ENCODE data around the gene KRT86. TPM values are rescaled to one million over a fixed set of nuclear protein-coding genes. Genes with fewer than 3 reads are reported as not detected.
"Not testable (repeated sequence)": the region's sequence is repeated elsewhere in the genome, so short reads cannot be mapped to it uniquely, and the experiment has no call there.

Gene KRT86
- polyA plus RNA-seq, 2 of the 4 experiments (the other 2 are of a cell fraction) = 23.5 to 378 TPM

GRCh38 chr12:52315721-52316120, 41.3 kb downstream of the KRT86 start:
- 64% methylated on average over 9 of the region's 9 CpGs for WGBS (ENCODE audit: missing lambda C conversion rate)
- H3K9me3 ChIP-seq, POLR2A ChIA-PET, H3K4me1 ChIP-seq, H3K4me2 ChIP-seq, FAIRE-seq, H3K4me3 ChIP-seq: not testable (repeated sequence)
- CTCF ChIA-PET = interaction anchor here (0.6 to 2.9 kb wide), 9 partner anchors 9 to 666 kb away, joined by 3 to 37 read pairs (median 5); no protein-coding TSS in a partner anchor
- peak in 1 of 2 experiments; percentile 36; a peak in 1 of 5 replicates for TF ChIP-seq RAD21 (conservative IDR thresholded peaks at IDR 0.05 in 1 of 2, IDR thresholded peaks at IDR 0.05 in 1 of 2)
- TF ChIP-seq, protein P1, sequence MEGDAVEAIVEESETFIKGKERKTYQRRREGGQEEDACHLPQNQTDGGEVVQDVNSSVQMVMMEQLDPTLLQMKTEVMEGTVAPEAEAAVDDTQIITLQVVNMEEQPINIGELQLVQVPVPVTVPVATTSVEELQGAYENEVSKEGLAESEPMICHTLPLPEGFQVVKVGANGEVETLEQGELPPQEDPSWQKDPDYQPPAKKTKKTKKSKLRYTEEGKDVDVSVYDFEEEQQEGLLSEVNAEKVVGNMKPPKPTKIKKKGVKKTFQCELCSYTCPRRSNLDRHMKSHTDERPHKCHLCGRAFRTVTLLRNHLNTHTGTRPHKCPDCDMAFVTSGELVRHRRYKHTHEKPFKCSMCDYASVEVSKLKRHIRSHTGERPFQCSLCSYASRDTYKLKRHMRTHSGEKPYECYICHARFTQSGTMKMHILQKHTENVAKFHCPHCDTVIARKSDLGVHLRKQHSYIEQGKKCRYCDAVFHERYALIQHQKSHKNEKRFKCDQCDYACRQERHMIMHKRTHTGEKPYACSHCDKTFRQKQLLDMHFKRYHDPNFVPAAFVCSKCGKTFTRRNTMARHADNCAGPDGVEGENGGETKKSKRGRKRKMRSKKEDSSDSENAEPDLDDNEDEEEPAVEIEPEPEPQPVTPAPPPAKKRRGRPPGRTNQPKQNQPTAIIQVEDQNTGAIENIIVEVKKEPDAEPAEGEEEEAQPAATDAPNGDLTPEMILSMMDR (IDR thresholded peaks at IDR 0.05) = peak; percentile 21; the same call in 1 of the 3 replicates
- peak; percentile 32 to 85; a peak in 4 of 6 replicates for ATAC-seq
- peak overlapping the region in 1 of 2 experiments; percentile 81; a peak in 3 of 6 replicates for H3K27ac ChIP-seq
- DNase-seq (ENCODE audit: low read depth in 1 of 2, low spot score in 1 of 2) = peak; percentile 57 to 74

GRCh38 chr12:52316290-52316689, 41.8 kb downstream of the KRT86 start:
- Histone ChIP-seq H3K4me3 (no peak overlapping the region), H3K4me2 (no peak overlapping the region), H3K27ac (peak overlapping the region in 1 of 2 experiments; percentile 81; a peak in 3 of 6 replicates), H3K9me3 (no peaks in the 10 kb centered on the region), H3K4me1 (peaks cover 7% of the 10 kb centered on the region; the same call in 1 of the 3 replicates)
- ATAC-seq = no peak
- FAIRE-seq = no peak
- 90% methylated on average over 8 of the region's 9 CpGs for WGBS (ENCODE audit: missing lambda C conversion rate)
- DNase-seq (ENCODE audit: low read depth in 1 of 2, low spot score in 1 of 2) = no peak
- no peak for TF ChIP-seq SREBF2 (IDR thresholded peaks at IDR 0.05)
- ChIA-PET CTCF (interaction anchor here (0.6 to 2.9 kb wide), 8 partner anchors 10 to 665 kb away, joined by 3 to 37 read pairs (median 5); no protein-coding TSS in a partner anchor), POLR2A (no interaction called here)

- H3K4me1 ChIP-seq = peaks cover 7% of the 10 kb centered on the region; the same call in 1 of the 3 replicates
- no peaks in the 10 kb centered on the region for H3K9me3 ChIP-seq
- DNase-seq (ENCODE audit: low read depth in 1 of 2, low spot score in 1 of 2) (no peak), ATAC-seq (no peak), FAIRE-seq (no peak)
- TF ChIP-seq KDM5A (IDR thresholded peaks at IDR 0.05) (no peak), ZC3H11A (IDR thresholded peaks at IDR 0.05) (no peak), ZFP36 (IDR thresholded peaks at IDR 0.05; ENCODE audit: borderline replicate concordance, partially characterized antibody) (no peak), ELK1 (IDR thresholded peaks at IDR 0.05; ENCODE audit: low read depth, low read length) (no peak), ATOH8 (CRISPR knock-in tag; IDR thresholded peaks at IDR 0.05; ENCODE audit: low read depth) (no peak), MAZ (IDR thresholded peaks at IDR 0.05; ENCODE audit: borderline replicate concordance, low read depth, low read length) (no peak), POLR2A (IDR thresholded peaks at IDR 0.05; ENCODE audit: low read length) (no peak), HDAC2 (IDR thresholded peaks at IDR 0.05) (no peak), HMGXB4 (CRISPR knock-in tag; IDR thresholded peaks at IDR 0.05; ENCODE audit: borderline replicate concordance) (no peak)
- CTCF ChIA-PET = interaction anchor here (0.9 to 2.9 kb wide), 6 partner anchors 10 to 563 kb away, joined by 3 to 37 read pairs (median 5); no protein-coding TSS in a partner anchor
- no peak overlapping the region for H3K4me2 ChIP-seq
- H3K4me3 ChIP-seq = no peak overlapping the region
- peak overlapping the region in 1 of 2 experiments; percentile 81; a peak in 3 of 6 replicates for H3K27ac ChIP-seq
- 96% methylated on average over 11 of the region's 11 CpGs for WGBS (ENCODE audit: missing lambda C conversion rate)
- POLR2A ChIA-PET = no interaction called here
These were observed 42.3 kb downstream of the KRT86 start for GRCh38 chr12:52316701-52317100.
